HCT116 (cell line): ENCODE measurements around the gene ARGLU1. TPM values are rescaled to one million over a fixed set of nuclear protein-coding genes. Genes with fewer than 3 reads are reported as not detected.

ENCODE experiments used
- ATAC-seq: fragments of 200-7000 bp; cut with Tn5 transposase; 2 replicates; pipeline ENCODE4 v1.9.1; 2020; ENCODE audit warnings: mild to moderate bottlenecking, moderate library complexity
- BruUV-seq: library from RNA; stranded (reverse); fragments of 400-500 nt; replicated peaks from 2 replicates; lab custom pipeline; 2021; lab: Mats Ljungman, UMichigan
- CTCF ChIA-PET: fragments of 300-600 bp; sonication (Branson Sonifier 250); formaldehyde crosslinking; loops from one replicate; lab custom pipeline; 2021; ENCODE audit warnings: antibody characterized with exemption; lab: Charles Lee
- POLR2A ChIA-PET: fragments of 300-600, 350-600 bp; sonication (Branson Sonifier 250); formaldehyde crosslinking; loops from one replicate; lab custom pipeline; 2021; ENCODE audit warnings: antibody characterized with exemption; lab: Charles Lee
- RAD21 ChIA-PET, 2 experiments: fragments of 300-600 bp; sonication (Branson Sonifier 250); formaldehyde crosslinking; loops; one replicate each; lab custom pipeline; 2023; ENCODE audit warnings: low total read pairs in 2 of 2; ENCODE audit not compliant: uncharacterized antibody in 2 of 2, unreplicated experiment in 2 of 2, low non-redundant PET in 1 of 2; lab: Charles Lee
- DNase-seq: peaks from one replicate; pipeline ENCODE4 v3.0.0-alpha.2; 2010; ENCODE audit warnings: low read depth, low spot score
- H2AFZ ChIP-seq: fragments of 200-600 bp; shearing (Covaris generic), sonication (generic); 2 replicates; pipeline ENCODE4 v1.6.1; 2017; ENCODE audit warnings: low read depth, mixed run types, mixed read lengths, antibody characterized with exemption, low read length; ENCODE audit not compliant: poor library complexity, severe bottlenecking
- H3K27ac ChIP-seq: 2 replicates; pipeline ENCODE4 v1.5.1; 2012; ENCODE audit warnings: low read depth, low read length
- H3K27me3 ChIP-seq: fragments of 200-600 bp; sonication (generic); 2 replicates; pipeline ENCODE4 v1.6.1; 2016; ENCODE audit warnings: mixed run types, low read length, mixed read lengths; ENCODE audit not compliant: insufficient read depth
- H3K36me3 ChIP-seq, 2 experiments: fragments of 200-500 bp in 1 of 2; fragments of 200-600 bp in 1 of 2; sonication (Bioruptor generic) in 1 of 2; sonication (generic) in 1 of 2; 2 replicates each; pipeline versions ENCODE4 v1.5.1 to v1.6.1; 2014 to 2016; ENCODE audit warnings: low read length in 2 of 2, inconsistent platforms in 1 of 2, mixed read lengths in 1 of 2, mixed run types in 1 of 2; ENCODE audit not compliant: insufficient read depth in 2 of 2, control insufficient read depth in 1 of 2
- H3K4me1 ChIP-seq, 2 experiments: fragments of 200-600 bp in 1 of 2; sonication (generic) in 1 of 2; 2 replicates each; pipeline versions ENCODE4 v1.5.1 to v1.6.1; 2012 to 2017; ENCODE audit warnings: low read length in 2 of 2, inconsistent platforms in 1 of 2, mild to moderate bottlenecking in 1 of 2, mixed read lengths in 1 of 2, mixed run types in 1 of 2, moderate library complexity in 1 of 2; ENCODE audit not compliant: insufficient read depth in 2 of 2, control insufficient read depth in 1 of 2
- H3K4me2 ChIP-seq: fragments of 200-600 bp; sonication (generic); 2 replicates; pipeline ENCODE4 v1.6.1; 2017; ENCODE audit warnings: mixed run types, low read length, mixed read lengths
- H3K4me3 ChIP-seq, 2 experiments: fragments of 200-600 bp in 1 of 2; sonication (generic) in 1 of 2; replicated peaks in 1 of 2; 2 replicates each; pipeline ENCODE4 v1.5.1; 2011 to 2016; ENCODE audit warnings: low read length in 2 of 2, control low read depth in 1 of 2, low read depth in 1 of 2, mild to moderate bottlenecking in 1 of 2, mixed read lengths in 1 of 2, mixed run types in 1 of 2
- H3K79me2 ChIP-seq: fragments of 200-600 bp; sonication (generic); 2 replicates; pipeline ENCODE4 v1.6.1; 2017; ENCODE audit warnings: mild to moderate bottlenecking, mixed run types, low read length, moderate library complexity, mixed read lengths; ENCODE audit not compliant: insufficient read depth
- H3K9ac ChIP-seq: fragments of 200-600 bp; sonication (generic); 2 replicates; pipeline ENCODE4 v1.6.1; 2016; ENCODE audit warnings: low read length, mixed read lengths
- H3K9me2 ChIP-seq: fragments of 200-600 bp; sonication (generic), shearing (Covaris generic); 2 replicates; pipeline ENCODE4 v1.6.1; 2017; ENCODE audit warnings: mixed run types, mild to moderate bottlenecking, moderate library complexity; ENCODE audit not compliant: insufficient read depth
- H3K9me3 ChIP-seq, 2 experiments: fragments of 200-500 bp in 1 of 2; fragments of 200-600 bp in 1 of 2; sonication (Bioruptor generic) in 1 of 2; sonication (generic) in 1 of 2; 2 replicates each; pipeline ENCODE4 v1.6.1; 2014 to 2017; ENCODE audit warnings: low read length in 2 of 2, mixed read lengths in 2 of 2, inconsistent platforms in 1 of 2, low read depth in 1 of 2, mild to moderate bottlenecking in 1 of 2, mixed run types in 1 of 2, moderate library complexity in 1 of 2; ENCODE audit not compliant: control insufficient read depth in 1 of 2, insufficient read depth in 1 of 2
- H4K20me1 ChIP-seq: fragments of 200-600 bp; sonication (generic), shearing (Covaris generic); 2 replicates; pipeline ENCODE4 v1.6.1; 2017; ENCODE audit warnings: mixed run types, mild to moderate bottlenecking, moderate library complexity; ENCODE audit not compliant: insufficient read depth
- ATF3 ChIP-seq: IDR thresholded peaks from 2 replicates; pipeline ENCODE4 v1.6.1; 2012
- EGR1 ChIP-seq: IDR thresholded peaks from 2 replicates; pipeline ENCODE4 v1.6.1; 2012; ENCODE audit warnings: low read depth
- EZH2 ChIP-seq: fragments of 200-600 bp; sonication (generic); IDR thresholded peaks from 2 replicates; pipeline ENCODE4 v1.6.1; 2017; ENCODE audit warnings: antibody characterized with exemption, mixed run types
- EZH2phosphoT487 ChIP-seq: fragments of 200-600 bp; IDR thresholded peaks from 2 replicates; pipeline ENCODE4 v1.6.1; 2018; ENCODE audit warnings: antibody characterized with exemption, borderline replicate concordance
- JUND ChIP-seq: IDR thresholded peaks from 2 replicates; pipeline ENCODE4 v1.6.1; 2012
- POLR2A ChIP-seq: IDR thresholded peaks from 2 replicates; pipeline ENCODE4 v1.7.0; 2011; ENCODE audit warnings: borderline replicate concordance; ENCODE audit not compliant: insufficient read depth, insufficient read length; ENCODE audit errors: extremely low read depth
- POLR2AphosphoS5 ChIP-seq: IDR thresholded peaks from 2 replicates; pipeline ENCODE4 v1.6.1; 2011; ENCODE audit warnings: mild to moderate bottlenecking, low read depth, low read length, moderate library complexity
- RAD21 ChIP-seq: IDR thresholded peaks from 2 replicates; pipeline ENCODE4 v1.6.1; 2012; ENCODE audit warnings: low read depth, mild to moderate bottlenecking
- SIN3A ChIP-seq: IDR thresholded peaks from 2 replicates; pipeline ENCODE4 v1.6.1; 2012; ENCODE audit warnings: low read depth
- SRF ChIP-seq: IDR thresholded peaks from 2 replicates; pipeline ENCODE4 v1.6.1; 2012; ENCODE audit warnings: low read depth
- TCF7L2 ChIP-seq: IDR thresholded peaks from 2 replicates; pipeline ENCODE4 v1.7.0; 2011; ENCODE audit warnings: borderline replicate concordance, inconsistent platforms; ENCODE audit not compliant: insufficient read depth, insufficient read length; ENCODE audit errors: extremely low read depth
- YY1 ChIP-seq: IDR thresholded peaks from 2 replicates; pipeline ENCODE4 v1.6.1; 2011; ENCODE audit warnings: low read length, low read depth, moderate library complexity, mild to moderate bottlenecking; ENCODE audit not compliant: insufficient replicate concordance; ENCODE audit errors: extremely low read depth
- ZFX ChIP-seq: fragments of 450-650 bp; IDR thresholded peaks from 2 replicates; pipeline ENCODE4 v1.6.1; 2017
- intact Hi-C: fragments of 100-400 bp; cut with micrococcal nuclease; formaldehyde crosslinking; loops from 2 replicates; pipeline ENCODE4 v1.10.0; 2022
- total RNA-seq: library from RNA; stranded (reverse); gene quantifications from one replicate; pipeline ENCODE4 v1.2.1, GENCODE V29; 2021; ENCODE audit not compliant: unreplicated experiment
- TF ChIP-seq, protein P1 (sequence below): IDR thresholded peaks from 2 replicates; pipeline ENCODE4 v1.6.1; 2011; ENCODE audit warnings: mild to moderate bottlenecking, low read length, moderate library complexity; ENCODE audit not compliant: insufficient replicate concordance; ENCODE audit errors: extremely low read depth

Gene ARGLU1
- total RNA-seq, 1 experiment from 2014 or later, result 57.8 TPM

GRCh38 chr13:106561551-106562170 lies 6.3 kb downstream of the ARGLU1 start:
- Histone ChIP-seq H3K4me1 (peaks cover 7 to 17% of the 10 kb centered on the region in 2 experiments; a peak in 3 of 4 replicates), H3K9ac (no peak overlapping the region), H3K9me3 (no peaks in the 10 kb centered on the region), H3K36me3 (peaks cover 26 to 29% of the 10 kb centered on the region in 2 experiments), H3K27ac (no peak overlapping the region), H3K27me3 (no peaks in the 10 kb centered on the region), H4K20me1 (peaks cover 72% of the 10 kb centered on the region; the same call in 1 of the 2 replicates), H3K4me2 (no peak overlapping the region), H2AFZ (no peak overlapping the region), H3K79me2 (peaks cover 100% of the 10 kb centered on the region), H3K4me3 (no peak overlapping the region), H3K9me2 (no peaks in the 10 kb centered on the region)
- ChIA-PET RAD21 (no interaction called here), CTCF (interaction anchor here (1.3 kb wide), 1 partner anchor 25 kb away, joined by 3 read pairs; no protein-coding TSS in a partner anchor), POLR2A (no interaction called here)
- no peak for DNase-seq
- intact Hi-C loops, result no loop called here
- ATAC-seq, result no peak
- BruUV-seq, result no TSS peak
- TF ChIP-seq TCF7L2 (no peak), ZFX (no peak), ATF3 (no peak), SRF (no peak), RAD21 (no peak), YY1 (no peak), EGR1 (no peak), EZH2 (no peak), SIN3A (no peak), EZH2phosphoT487 (no peak), POLR2A (no peak), POLR2AphosphoS5 (no peak), JUND (no peak)
- TF ChIP-seq, protein P1, sequence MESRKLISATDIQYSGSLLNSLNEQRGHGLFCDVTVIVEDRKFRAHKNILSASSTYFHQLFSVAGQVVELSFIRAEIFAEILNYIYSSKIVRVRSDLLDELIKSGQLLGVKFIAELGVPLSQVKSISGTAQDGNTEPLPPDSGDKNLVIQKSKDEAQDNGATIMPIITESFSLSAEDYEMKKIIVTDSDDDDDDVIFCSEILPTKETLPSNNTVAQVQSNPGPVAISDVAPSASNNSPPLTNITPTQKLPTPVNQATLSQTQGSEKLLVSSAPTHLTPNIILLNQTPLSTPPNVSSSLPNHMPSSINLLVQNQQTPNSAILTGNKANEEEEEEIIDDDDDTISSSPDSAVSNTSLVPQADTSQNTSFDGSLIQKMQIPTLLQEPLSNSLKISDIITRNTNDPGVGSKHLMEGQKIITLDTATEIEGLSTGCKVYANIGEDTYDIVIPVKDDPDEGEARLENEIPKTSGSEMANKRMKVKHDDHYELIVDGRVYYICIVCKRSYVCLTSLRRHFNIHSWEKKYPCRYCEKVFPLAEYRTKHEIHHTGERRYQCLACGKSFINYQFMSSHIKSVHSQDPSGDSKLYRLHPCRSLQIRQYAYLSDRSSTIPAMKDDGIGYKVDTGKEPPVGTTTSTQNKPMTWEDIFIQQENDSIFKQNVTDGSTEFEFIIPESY, result no peak
